Chondrocyte (in vitro differentiated cells): ENCODE results near the gene CHRND. TPM values are rescaled to one million over a fixed set of nuclear protein-coding genes. Genes with fewer than 3 reads are reported as not detected.

Experiments used
- DNase-seq: peaks from one replicate; pipeline ENCODE4 v3.0.0; 2021; ENCODE audit warnings: mixed read lengths, low spot score
- H3K27ac Mint-ChIP-seq: one replicate; pipeline ENCODE4 v1.8.0; 2021; ENCODE audit warnings: mild to moderate bottlenecking, moderate library complexity, mixed read lengths; ENCODE audit not compliant: unreplicated experiment
- H3K27me3 Mint-ChIP-seq: 2 replicates; pipeline ENCODE4 v1.8.0; 2021; ENCODE audit warnings: low read depth, mixed read lengths
- H3K36me3 Mint-ChIP-seq: 2 replicates; pipeline ENCODE4 v1.8.0; 2021; ENCODE audit warnings: low read depth, mixed read lengths
- H3K4me1 Mint-ChIP-seq: 2 replicates; pipeline ENCODE4 v1.8.0; 2021; ENCODE audit warnings: low read depth, mild to moderate bottlenecking, mixed read lengths
- H3K4me3 Mint-ChIP-seq: one replicate; pipeline ENCODE4 v1.8.0; 2021; ENCODE audit warnings: mild to moderate bottlenecking, moderate library complexity, mixed read lengths; ENCODE audit not compliant: unreplicated experiment
- H3K9me3 Mint-ChIP-seq: 2 replicates; pipeline ENCODE4 v1.8.0; 2021; ENCODE audit warnings: low read depth, mixed read lengths
- total RNA-seq: library from RNA; stranded (reverse); gene quantifications from 3 replicates; pipeline ENCODE4 v1.2.1, GENCODE V29; 2021
- TF ChIP-seq, protein P1 (sequence below): fragments of 200-600 bp; sonication (generic); IDR thresholded peaks from 2 replicates; pipeline ENCODE4 v1.5.0; 2021; ENCODE audit warnings: antibody characterized with exemption, mild to moderate bottlenecking, moderate library complexity

CHRND gene
- total RNA-seq, 1 donor from 2014 or later: not detected

DNA sequence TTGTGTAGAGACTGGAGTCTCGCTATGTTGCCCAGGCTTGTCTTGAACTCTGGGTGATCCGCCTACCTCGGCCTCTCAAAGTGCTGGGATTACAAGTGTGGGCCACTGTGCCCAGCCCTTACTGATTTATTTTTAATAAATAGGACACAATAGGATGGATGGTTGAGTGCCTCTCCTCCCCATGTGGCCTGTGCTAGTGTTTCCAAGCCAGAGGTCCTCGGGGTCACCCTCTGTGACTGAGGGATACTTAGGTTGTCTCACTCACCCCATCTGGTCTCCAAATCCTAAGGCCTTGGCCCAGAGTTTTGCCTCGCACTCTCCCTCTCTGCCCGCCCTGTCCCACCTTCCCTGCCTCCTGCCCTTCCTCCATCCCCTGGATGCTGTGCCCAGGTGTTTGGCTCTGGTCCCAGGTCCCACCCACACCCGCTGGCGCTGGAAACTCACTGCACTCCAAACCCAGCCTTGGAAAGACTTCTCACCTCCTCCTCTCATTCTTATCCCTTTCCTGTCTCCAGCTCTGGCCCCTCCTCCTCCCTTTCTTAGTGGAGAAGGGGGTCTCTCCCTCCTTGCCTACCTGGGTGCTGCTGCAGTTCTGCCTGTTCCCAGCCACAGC is 33.6 kb upstream of the CHRND start:
- Mint-ChIP-seq H3K9me3 (no peaks in the 10 kb centered on the region), H3K36me3 (no peaks in the 10 kb centered on the region), H3K4me3 (no peak overlapping the region), H3K4me1 (no peaks in the 10 kb centered on the region), H3K27me3 (peaks cover 11% of the 10 kb centered on the region), H3K27ac (no peak overlapping the region)
- TF ChIP-seq, protein P1, sequence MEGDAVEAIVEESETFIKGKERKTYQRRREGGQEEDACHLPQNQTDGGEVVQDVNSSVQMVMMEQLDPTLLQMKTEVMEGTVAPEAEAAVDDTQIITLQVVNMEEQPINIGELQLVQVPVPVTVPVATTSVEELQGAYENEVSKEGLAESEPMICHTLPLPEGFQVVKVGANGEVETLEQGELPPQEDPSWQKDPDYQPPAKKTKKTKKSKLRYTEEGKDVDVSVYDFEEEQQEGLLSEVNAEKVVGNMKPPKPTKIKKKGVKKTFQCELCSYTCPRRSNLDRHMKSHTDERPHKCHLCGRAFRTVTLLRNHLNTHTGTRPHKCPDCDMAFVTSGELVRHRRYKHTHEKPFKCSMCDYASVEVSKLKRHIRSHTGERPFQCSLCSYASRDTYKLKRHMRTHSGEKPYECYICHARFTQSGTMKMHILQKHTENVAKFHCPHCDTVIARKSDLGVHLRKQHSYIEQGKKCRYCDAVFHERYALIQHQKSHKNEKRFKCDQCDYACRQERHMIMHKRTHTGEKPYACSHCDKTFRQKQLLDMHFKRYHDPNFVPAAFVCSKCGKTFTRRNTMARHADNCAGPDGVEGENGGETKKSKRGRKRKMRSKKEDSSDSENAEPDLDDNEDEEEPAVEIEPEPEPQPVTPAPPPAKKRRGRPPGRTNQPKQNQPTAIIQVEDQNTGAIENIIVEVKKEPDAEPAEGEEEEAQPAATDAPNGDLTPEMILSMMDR: no peak
- DNase-seq: peak; percentile 54

DNA sequence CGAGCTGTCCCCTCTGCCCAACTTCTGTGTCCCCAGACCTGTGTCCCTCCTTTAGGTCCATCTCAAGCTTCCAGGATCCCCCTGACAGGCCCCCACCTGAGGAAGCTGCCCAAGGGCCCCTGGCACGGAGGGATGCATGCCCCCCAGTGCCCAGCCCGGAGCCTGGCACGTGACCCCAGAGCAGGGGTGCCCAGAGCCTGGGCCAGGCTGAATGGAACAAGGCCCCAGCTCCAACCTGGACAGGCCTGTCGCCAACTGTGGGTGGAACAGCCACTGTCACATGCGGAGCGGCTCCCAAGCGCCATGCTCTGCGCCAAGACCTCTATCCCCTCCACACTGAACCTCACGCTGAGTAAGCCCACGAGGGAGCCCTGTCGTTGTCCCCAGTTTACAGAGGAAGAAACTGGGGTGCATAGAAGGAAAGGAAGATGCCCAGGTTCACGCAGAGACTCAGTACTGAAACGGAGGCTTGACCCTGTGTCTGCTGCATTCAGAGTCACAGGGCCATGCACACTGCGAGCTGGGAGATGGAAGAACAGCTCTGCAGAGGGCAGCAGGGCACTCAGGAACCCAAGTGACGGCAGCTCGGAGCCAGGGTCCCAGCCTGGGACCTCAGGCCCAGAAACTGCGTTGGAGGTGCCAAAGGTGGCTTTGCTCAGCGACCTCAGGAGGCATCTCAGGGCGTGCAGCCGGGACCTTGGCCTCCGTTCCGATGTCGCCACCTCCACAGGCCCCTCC is 32.8 kb upstream of the CHRND start:
- no peak overlapping the region for H3K27ac Mint-ChIP-seq
- DNase-seq: peak; percentile 72
- no peaks in the 10 kb centered on the region for H3K9me3 Mint-ChIP-seq
- H3K4me3 Mint-ChIP-seq: no peak overlapping the region
- TF ChIP-seq, protein P1: no peak
- H3K36me3 Mint-ChIP-seq: no peaks in the 10 kb centered on the region
- H3K4me1 Mint-ChIP-seq: no peaks in the 10 kb centered on the region
- peaks cover 15% of the 10 kb centered on the region for H3K27me3 Mint-ChIP-seq

DNA sequence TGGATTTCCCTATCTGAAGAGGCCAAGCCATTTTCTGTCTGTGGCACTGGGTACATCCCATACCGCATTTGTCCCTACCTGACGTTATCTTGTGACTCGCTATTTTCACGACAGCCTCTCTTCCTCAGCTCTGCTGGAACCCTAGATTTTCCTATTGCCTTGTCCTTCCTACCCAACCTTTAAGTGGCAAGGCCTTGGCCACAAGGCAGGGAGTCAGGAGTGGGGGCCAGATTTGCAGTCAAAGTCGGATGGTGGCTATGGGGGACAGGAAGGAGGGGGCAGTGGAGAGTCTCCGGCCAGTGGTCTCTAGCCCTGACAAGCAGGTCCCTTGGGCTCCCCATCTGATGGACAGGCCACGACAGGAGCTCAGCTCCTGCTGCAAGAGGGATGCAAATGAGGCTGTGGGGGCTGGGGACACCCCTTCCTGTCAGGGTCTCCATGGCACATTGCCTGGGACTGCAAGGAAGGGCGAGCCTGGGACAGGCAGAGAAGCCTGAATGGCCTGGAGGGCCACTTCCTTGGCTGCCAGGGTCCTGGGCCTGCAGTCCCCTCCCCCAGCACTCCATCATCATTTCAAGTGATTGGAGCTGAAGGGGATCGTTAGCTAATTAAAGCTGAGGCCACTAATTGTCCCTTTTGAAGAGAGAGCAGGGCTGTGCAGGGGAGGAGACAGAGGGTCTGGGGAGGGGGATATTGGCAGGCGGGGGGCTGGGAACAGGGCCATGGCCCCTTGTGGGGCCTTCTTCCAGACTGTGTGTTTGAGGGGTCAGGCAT is 32.1 kb upstream of the CHRND start:
- no peaks in the 10 kb centered on the region for H3K4me1 Mint-ChIP-seq
- H3K36me3 Mint-ChIP-seq: no peaks in the 10 kb centered on the region
- no peak overlapping the region for H3K4me3 Mint-ChIP-seq
- H3K27me3 Mint-ChIP-seq: peaks cover 15% of the 10 kb centered on the region
- no peak overlapping the region for H3K27ac Mint-ChIP-seq
- peak; percentile 72 for DNase-seq
- TF ChIP-seq, protein P1: no peak
- H3K9me3 Mint-ChIP-seq: no peaks in the 10 kb centered on the region

DNA sequence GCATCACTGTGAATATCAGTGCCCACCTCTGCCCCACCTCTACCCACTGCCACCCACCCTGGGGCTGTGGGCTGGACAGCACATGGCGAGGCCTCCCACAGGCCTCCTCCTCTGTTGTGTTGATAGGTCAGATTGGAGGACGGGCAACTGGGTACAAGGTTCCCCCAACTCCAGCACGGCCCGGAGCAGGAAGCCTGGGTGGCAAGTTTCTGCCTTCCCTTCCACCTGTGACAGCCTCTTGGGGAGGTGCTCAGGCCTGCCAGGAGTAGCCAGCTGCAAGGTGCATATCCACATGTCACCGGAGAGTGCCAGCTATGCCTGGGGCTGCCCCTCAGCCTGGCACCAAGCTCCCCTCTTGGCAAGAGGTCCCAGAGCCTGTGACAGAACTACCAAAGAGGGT is 31.4 kb upstream of the CHRND start:
- Mint-ChIP-seq H3K27ac (no peak overlapping the region), H3K36me3 (no peaks in the 10 kb centered on the region), H3K4me3 (no peak overlapping the region), H3K4me1 (no peaks in the 10 kb centered on the region), H3K9me3 (no peaks in the 10 kb centered on the region), H3K27me3 (peaks cover 17% of the 10 kb centered on the region)
- TF ChIP-seq, protein P1: no peak
- DNase-seq: no peak

DNA sequence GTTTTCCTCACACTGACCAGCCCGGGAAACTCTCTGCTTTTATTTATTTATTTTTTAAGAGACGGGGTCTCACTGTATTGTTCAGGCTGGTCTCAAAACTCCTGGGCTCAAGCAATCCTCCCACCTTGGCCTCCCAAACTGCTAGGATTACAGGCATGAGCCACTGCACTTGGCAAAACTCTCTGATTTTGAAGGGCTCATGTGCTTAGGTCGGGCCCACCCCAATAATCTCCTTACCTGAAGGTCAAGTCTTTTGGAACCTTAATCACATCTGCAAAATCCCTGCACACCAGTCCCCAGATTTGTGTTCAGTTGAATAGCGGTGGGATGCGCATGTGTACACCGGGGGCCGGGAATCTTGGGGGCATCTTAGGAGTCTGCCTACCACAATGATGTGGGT is 30.7 kb upstream of the CHRND start:
- TF ChIP-seq, protein P1: no peak
- H3K36me3 Mint-ChIP-seq: no peaks in the 10 kb centered on the region
- DNase-seq: no peak
- peaks cover 19% of the 10 kb centered on the region for H3K27me3 Mint-ChIP-seq
- H3K4me1 Mint-ChIP-seq: no peaks in the 10 kb centered on the region
- no peaks in the 10 kb centered on the region for H3K9me3 Mint-ChIP-seq
- no peak overlapping the region for H3K27ac Mint-ChIP-seq
- H3K4me3 Mint-ChIP-seq: no peak overlapping the region
